HL-60 (cell line): ENCODE data around the gene GOT1.

Source experiments
- POLR2AphosphoS5 ChIP-seq: IDR thresholded peaks from 2 replicates; pipeline ENCODE4 v1.6.1; 2012; ENCODE audit warnings: low read depth
- TF ChIP-seq, protein P1 (sequence below): IDR thresholded peaks from one replicate; pipeline ENCODE4 v1.5.1; 2011; ENCODE audit warnings: low read length, control low read depth, inconsistent platforms; ENCODE audit not compliant: insufficient read depth

DNA sequence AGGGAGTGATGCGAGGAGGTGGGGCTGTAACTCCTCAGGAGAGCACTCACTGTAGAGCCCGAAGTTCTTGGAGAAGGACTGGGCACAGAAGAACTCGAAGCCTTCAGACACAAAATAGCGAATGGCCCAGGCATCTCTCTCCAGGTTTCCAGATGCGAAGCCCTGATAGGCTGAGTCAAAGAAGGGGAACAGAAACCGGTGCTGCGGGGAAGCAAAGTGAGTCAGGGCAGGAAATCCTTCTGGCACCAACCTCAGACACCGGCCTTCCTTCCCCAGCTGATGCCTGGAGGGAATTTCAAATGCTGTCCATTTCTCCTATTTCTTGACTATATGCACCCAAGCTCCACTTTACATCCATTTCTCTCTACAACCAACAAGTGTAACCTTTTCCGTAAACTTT lies 26.8 kb downstream of the GOT1 start:
- TF ChIP-seq, protein P1, sequence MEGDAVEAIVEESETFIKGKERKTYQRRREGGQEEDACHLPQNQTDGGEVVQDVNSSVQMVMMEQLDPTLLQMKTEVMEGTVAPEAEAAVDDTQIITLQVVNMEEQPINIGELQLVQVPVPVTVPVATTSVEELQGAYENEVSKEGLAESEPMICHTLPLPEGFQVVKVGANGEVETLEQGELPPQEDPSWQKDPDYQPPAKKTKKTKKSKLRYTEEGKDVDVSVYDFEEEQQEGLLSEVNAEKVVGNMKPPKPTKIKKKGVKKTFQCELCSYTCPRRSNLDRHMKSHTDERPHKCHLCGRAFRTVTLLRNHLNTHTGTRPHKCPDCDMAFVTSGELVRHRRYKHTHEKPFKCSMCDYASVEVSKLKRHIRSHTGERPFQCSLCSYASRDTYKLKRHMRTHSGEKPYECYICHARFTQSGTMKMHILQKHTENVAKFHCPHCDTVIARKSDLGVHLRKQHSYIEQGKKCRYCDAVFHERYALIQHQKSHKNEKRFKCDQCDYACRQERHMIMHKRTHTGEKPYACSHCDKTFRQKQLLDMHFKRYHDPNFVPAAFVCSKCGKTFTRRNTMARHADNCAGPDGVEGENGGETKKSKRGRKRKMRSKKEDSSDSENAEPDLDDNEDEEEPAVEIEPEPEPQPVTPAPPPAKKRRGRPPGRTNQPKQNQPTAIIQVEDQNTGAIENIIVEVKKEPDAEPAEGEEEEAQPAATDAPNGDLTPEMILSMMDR: no peak
- no peak for TF ChIP-seq POLR2AphosphoS5
